Activated CD4-positive, alpha-beta T cell treated with anti-CD3 and anti-CD28 coated beads, Interleukin-2, amount 50 U/mL, for 4 hours (primary cell): ENCODE data around the gene MVB12A.

Experiments
- DNase-seq, 2 experiments: peaks; one replicate each; pipeline ENCODE4 v3.0.0-alpha.2; 2020

MVB12A gene

DNA sequence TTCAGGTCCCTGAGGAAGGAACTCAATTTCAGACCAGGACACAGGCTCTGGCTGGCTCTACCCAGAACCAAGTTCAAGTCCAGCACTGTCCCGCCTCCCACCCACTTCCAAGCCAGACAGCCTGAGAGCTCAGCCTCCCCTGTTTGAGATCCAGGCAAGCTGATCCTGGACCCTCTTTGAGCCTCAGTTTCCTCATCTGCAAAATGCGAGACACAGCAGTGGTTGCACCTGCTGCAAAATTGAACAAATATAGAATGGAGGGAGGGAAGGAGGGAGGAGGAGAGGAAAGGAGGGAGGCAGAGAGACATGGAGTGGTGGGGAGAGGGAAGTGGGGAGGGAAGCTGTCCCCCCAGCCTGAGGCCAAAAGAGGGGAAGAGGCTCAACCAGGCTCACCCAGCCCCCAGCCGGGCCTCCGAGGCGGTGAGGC, 27.9 kb downstream of the MVB12A start:
- no peak for DNase-seq

DNA sequence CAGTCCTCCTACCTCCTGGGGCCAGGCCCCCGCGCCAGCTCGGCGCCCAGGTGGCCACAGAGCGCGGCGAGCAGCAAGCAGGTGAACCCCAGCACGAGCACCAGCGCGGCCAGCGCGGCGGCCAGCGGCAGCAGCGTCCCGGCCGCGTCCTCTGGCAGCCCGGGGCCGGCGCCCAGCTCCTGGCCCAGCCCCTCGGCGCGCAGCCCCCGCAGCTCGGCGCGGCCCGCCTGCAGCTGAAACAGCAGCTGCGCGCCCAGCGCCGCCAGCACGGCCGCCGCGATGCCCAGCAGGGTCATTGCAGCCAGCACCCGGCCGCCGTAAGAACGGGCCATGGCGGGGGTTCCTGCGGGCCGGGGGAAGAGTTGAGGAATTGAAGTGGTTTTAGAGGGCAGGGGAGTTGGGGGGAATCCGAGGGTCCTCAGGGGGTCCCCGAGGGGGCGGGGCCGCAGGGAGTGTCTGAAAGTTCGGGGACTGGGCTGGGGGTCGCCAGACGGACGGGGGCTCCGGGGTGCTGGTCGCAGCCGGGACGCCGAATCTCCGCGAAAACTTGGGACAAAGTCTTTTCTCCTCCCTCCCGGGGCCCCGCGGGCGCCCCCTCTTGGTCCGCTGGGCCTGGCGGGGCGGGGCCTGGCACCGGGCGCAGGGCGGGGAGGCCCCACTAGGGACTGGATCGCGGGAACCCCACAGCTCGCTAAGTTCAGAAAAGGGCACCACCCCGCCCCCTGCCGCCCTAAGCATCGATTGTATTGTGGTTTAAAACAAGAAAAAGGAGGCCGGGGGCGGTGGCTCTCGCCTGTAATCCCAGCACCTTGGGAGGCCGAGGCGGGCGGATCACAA, 28.5 kb downstream of the MVB12A start, which contains the start of gene TMEM221:
Gene TMEM221 (minus strand): TSS at position 538 of the 837 bp plus-strand sequence. CDS start 206 bp downstream, at position 332.
- peak; percentile 57 to 60 for DNase-seq

DNA sequence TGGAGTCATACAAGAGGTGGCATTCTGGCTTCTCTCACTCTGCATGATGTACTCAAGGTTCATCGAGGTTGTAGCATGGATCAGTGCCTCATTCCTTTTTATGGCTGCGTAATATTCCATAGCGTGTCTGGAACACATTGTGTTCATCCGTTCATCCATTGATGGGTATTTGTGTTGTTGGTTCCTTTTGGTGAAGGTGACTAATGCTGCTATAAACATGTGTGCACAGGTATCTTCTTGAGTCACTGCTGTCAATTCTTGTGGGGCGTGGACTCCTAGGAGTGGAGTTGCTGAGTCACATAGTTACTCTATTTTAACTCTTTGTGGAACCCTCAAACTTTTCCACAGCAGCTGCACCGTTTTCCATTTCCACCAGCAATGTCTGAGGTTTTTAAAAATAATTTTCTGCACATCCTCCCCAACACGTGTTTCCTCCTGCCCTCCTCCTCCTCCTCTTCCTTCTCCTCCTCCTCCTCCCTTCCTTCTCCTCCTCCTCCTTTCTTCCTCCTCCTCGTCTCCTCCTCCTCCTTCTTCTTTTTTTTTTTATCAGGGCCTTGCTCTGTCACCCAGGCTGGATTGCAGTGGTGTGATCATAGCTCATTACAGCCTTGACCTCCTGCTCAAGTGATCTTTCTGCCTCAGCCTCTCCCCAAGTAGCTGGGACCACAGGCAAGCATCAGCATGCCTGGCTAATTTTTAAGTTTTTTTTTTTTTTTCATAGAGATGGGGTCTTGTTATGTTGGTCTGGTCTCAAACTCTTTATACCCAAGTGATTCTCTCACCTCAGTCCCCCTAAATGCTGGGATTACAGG, 30.6 kb downstream of the MVB12A start:
- peak; percentile 33 for DNase-seq

DNA sequence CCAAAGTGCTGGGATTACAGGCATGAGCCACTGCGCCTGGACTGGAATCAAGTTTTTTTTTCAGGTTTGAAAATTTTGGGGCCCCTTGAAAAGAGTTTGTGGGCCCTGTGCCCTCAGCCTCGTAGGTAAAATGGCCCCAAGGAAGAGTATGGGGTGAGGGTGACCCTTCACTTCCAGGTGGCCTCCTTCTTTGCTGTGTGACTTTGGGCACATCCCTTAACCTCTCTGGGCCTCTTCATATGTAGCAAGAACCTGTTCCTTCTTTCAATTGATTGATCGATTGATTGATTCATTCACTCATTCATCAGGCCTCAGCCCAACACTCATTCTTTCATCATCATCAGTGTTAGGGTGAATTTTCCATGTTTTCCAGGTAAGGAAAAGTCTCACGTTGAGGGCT, 32.0 kb downstream of the MVB12A start:
- no peak for DNase-seq

DNA sequence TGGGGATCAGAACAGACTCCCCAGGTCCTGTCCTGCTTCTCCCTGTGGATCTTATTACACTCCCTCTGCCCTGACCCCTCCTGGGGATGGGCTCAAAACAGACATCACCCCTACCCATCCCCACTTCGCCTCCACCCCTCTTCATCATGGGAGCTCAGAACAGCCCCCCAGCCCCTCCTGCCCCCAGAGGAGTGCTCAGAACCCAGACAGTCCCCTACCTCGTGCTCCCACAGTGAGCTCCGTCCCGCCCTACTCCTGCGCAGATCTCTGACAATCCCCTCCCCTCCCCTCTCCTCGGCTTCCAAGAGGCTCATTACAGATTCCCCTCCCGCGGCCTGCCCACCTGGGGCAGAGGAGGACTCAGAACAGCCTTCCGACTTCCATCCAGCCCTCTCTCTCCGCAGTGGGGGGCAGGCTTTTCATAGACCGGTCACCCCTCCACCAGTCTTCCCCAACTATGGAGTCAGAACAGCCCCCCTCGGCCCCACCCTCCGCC, 34.8 kb downstream of the MVB12A start:
- DNase-seq = no peak

DNA sequence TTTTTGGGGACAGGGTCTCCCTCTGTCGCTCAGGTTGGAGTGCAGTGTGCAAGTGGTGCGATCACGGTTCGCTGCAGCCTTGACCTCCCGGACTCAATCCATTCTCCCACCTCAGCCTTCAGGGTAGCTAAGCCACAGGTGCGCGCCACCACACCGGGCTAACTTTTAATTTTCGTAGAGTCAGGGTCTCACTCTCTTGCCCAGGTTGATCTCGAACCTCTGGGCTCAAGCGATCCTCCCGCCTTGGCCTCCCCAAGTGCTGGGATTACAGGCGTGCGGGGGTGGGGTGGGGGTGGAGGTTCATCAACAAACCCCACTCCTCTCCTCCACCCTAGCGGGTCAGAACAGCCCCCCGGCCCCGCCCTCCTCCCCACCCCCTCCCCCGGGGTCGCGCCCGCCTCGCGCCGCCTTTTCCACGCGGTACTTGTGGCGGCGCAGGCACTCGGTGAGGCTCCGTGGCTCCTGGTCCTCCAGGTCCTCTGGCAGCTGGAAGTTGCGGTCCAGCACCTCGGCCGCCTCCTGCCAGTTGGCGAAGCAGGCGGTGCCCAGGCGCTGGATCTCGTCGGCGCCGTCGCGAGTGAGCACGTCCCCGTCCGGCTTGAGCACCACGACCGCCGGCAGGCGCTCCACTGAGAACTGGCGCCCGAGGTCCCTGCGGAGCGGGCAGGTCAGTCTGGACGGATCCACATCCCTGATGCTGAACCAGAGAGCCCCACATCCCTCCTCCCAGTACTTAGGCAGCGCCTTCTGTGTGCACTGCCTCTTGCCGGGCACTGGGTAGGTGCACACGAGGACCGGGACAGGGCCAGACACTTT, 35.7 kb downstream of the MVB12A start:
- DNase-seq = no peak

DNA sequence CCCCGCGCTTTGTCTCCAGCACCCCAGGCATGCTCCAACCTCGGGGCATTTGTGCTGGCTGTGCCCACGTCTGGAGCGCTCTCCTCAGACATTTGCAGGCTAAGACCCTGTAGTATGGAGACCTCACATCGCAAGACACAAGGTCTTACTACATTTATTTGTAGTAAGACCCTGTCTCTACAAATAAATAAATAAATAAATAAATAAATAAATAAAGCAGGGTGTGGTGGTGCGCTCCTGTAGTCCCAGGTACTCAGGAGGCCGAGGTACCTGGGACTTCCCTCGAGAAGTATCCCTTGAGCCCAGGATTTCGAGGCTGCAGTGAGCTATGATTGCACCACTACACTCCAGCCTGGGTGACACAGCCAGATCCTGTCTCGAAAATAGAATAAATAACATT, 36.3 kb downstream of the MVB12A start:
- DNase-seq = no peak

DNA sequence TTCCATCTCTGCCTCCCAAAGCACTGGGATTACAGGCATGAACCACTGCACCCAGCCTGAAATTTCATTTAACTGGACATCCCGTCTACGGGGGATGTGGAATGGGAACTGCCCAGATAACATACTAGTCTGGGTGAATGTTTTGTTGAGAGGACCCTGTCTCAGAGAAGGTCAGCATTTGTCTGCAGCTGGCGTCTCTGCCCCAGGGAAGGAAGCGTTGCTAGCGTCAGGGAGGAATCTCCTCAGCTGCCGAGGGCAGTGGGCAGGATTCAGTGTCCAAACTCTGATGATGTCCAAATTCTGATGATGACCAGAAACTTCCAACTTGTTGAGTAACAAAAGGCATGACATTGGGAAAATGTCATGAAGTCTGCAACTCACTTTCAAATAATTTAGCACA, 37.8 kb downstream of the MVB12A start:
- no peak for DNase-seq

DNA sequence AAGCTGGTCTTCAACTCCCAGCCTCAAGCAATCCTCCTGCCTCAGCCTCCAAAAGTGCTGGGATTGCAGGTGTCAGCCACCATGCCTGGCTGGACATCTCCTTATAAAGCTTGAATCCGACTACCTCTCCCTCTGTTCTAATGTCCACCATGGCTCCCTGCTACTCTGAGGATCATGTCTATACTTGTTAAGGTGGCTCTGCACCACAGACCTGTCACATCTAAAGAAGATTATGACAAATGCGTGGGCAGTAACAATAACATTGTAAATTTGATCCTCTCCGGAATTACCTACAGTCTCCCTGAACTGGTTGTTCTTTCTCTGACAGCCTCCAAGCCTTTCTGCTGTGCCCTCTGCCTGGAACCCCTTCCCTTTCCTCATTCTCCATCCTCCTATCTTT, 39.1 kb downstream of the MVB12A start:
- no peak for DNase-seq

DNA sequence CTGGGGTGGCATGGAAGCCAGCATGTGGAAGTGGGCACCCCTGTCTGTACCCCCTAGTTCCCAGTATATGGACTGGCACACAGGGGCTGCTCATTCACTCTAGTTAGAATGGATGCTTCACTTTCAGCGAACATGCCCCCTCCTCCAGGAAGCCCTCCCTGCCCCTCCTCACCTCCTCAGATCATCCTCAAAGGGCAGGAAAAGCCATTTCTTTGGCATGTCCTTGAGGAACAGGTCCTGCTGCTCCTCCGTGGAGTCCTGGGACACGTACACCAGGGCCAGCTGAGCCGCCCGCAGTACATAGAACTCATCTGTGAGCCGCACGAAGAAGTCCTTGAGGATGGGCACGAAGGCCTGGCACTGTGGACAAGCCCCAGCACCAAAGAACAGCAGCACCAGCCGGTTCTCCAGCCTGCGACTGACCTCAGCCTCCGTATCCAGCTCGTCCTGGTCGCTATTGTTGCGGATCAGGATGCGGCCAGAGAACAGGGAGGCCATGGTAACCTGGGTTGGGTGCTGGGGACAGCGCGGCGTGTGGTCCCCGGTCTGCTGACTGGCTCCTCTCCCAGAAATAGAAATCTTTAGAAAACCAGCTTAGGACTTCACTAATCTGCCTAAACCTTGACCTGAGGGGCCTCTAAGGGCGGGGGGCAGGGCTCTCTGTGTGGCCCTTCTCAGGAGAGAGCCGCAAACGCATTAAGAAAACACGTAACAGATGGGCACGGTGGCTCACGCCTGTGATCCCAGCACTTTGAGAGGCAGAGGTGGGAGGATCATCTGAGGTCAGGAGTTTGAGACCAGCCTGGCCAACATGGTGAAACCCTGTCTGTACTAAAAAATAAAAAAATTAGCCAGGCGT, 40.8 kb downstream of the MVB12A start, which contains the start of gene NXNL1:
Gene NXNL1 (minus strand): TSS at position 555 of the 859 bp plus-strand sequence. CDS start 57 bp downstream, at position 498.
- DNase-seq = no peak

DNA sequence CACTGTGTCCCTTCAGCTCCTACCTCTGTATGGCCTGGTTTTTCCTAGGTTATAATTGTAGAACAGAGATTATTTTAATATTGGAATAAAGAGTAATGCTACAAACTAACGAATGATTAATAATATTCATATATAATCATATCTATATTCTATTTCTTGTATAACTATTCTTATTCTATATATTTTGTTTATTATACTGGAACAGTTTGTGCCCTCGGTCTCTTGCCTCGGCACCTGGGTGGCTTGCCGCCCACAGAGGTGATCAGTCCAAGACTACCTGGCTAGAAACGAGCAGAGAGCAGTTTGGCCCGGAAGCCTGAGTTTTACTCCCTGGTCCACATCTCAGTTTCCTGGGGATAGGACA, 46.6 kb downstream of the MVB12A start:
- DNase-seq = no peak

DNA sequence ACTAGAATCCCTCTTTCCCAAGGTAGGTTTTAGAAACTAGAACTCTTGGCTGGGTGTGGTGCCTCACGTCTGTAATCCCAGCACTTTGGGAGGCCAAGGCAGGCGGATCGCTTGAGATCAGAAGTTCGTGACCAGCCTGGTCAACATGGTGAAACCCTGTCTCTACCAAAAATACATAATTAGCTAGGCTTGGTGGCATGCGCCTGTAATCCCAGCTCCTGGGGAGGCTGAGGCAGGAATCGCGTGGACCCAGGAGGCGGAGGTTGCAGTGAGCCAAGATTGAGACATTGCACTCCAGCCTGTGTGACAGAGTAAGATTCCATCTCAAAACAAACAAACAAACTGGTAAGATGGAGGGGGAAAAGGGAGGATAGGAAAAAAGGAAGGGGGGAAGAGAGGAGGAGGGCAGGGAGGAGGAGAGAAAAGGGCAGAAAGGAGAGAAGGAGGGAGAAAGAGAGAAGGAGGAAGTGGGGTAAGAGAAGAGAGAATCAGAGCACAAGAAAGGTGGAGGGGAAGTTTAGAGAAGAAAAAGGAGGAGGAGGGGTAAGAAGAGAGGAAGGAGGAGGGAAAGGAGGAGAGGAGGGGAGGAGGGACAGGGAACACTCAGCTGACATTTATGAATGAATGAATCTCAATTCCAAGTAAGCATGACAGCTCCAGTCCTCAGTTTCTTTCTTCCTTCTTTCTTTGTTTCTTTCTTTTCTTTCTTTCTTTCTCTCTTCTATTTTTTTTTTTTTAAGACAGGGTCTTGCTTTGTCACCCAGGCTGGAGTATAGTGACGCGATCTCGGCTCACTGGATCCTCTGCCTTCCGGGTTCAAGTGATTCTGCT, 47.8 kb downstream of the MVB12A start:
- no peak for DNase-seq

DNA sequence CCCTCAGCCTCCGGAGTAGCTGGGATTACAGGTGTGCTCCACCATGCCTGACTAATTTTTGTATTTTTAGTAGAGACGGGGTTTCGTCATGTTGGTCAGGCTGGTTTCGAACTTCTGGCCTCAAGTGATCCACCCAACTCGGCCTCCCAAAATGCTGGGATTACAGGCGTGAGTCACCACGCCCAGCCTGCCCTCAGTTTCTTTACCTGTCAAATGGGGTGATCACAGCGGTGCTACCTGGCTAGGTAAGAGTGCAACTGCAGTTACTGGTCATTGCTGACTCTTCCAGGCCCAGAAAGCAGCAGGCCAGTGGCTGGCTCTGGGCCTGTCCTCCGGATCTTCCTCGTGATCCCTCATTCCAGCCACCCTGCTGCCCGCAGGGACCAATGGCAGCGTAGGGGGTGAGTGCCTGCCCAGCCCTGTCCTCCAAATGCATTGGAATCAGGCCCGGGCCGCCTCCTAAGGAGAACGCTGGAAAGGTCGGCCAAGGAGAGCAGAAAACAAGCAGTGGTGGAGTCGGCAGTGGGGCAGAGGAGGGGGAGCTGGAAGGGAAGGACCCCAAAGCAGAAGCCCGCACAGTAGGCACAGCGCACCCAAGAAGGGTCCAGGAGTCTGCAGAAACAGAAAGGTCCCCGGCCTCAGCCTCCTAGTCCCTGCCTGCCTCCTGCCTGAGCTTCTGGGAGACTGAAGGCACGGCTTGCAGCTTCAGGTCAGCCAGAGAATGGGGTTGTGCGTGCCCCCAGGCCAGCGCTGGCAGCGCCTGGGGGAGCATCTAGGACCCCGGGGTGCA, 48.6 kb downstream of the MVB12A start:
- no peak for DNase-seq

DNA sequence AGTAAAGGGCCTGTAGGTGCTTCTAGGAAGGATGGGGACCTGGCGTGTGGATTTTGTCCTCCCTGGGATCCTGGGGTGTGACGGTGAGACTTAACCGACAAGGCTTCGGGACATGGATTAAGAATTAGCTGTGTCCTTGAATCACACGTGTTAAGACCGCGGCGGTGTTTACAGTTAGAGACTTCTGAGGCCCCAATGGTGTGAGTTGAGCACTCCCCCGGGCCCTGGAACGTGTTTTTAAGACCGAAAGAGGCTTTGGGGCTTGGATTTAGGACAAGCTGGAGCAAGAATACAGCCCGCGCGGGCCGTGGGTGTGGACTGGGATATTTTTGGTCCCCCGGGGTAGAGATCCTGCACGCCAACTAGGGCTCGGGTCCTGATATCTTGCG, 49.2 kb downstream of the MVB12A start:
- peak in 1 of 2 experiments; percentile 10 for DNase-seq

DNA sequence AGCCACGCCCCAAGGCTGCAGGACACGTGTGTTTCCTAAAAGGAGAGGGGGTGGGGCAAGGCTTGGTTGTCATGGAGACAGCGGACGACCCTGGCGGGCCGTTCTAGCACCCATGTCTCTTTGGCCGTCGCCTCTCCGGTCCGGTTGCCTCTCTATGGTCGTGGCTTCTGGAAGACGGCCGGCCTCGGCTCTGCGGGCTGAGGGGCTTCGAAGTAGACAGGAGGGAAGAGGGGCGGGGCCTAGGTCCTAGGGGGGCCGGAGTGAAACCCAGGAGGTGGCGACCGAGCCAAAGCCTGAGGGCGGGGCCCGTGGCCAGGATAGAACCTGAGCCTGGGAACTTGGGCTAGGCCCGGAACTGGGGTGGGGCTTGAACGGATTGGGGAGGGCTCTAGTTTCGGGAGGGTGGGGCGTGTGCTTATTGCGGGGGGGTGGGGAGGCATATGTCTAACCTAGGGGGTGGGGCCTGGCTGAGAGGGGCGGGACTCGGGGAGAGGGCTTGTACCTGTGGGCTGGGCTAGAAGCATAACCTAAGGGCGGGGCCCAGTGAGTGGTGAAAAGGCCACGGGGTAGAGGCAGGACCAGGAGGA, 49.7 kb downstream of the MVB12A start:
- peak; percentile 97 for DNase-seq

DNA sequence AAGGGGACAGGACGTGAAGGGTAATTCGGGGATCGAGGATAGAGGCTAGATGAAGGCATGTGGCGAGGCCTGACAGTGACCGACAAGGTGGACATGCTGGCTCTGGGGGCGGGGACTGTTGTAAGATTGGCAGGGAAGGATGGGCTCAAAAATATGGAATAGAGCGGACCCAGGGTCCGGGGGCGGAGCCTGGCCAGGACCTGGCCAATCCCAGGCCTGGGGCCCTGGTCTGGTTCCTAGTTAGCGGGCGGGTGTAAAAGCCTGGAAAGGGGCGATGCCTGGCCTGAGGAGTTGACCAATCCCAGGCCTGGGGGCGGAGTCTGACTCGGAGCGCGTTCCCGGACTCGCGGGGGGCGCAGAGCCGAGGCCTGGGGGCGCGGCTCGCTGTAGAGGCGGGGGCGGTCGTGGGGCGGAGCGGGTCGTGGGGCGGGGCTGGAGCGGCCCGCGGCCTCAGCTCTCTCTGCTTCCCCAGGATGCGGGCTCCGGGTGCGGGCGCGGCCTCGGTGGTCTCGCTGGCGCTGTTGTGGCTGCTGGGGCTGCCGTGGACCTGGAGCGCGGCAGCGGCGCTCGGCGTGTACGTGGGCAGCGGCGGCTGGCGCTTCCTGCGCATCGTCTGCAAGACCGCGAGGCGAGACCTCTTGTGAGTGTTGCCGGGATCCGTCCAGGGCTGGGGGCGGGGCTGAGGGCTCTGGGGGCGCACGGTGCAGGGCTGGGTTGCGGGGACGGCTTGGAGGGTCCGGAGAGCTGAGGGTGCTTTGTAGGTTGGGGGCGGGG, 50.4 kb downstream of the MVB12A start, which contains the start of gene SLC27A1:
Gene SLC27A1 (plus strand): TSS at position 457 of the 774 bp plus-strand sequence. CDS start 17 bp downstream, at position 474.
- peak; percentile 82 to 86 for DNase-seq

DNA sequence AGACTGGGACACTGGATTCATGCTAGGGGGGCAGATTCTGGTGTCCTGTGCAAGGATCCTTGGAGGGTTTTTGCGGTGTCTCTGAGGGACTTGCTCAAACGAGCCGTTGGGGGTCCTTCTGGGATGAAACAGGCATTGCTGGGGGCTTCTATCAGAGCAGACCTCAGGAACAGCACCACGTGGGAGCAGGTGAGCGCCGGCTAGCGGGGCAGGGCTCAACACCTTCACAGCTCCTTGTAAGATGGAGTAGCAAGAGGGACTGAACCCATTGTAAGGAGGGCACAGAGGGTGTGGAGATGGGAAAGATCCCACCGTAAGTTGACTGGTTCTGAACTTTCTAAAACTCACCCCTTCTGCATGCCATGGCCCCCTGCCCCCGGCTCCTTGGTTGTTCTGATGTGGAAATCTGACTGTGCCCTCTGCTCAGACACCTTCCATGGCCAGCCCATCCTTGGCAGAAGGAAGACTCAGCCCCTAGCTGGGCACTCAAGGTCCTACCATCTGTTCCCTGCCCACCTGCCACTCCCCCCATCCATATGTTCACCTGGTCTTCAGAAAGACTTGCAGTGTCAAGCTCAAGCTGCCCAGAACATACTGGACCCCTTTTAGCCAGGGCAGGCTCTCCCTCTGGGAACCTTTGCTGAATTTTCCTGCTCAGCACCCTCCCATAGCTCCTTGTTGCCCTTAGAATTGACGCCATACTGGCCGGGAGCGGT, 51.7 kb downstream of the MVB12A start:
- DNase-seq = no peak

DNA sequence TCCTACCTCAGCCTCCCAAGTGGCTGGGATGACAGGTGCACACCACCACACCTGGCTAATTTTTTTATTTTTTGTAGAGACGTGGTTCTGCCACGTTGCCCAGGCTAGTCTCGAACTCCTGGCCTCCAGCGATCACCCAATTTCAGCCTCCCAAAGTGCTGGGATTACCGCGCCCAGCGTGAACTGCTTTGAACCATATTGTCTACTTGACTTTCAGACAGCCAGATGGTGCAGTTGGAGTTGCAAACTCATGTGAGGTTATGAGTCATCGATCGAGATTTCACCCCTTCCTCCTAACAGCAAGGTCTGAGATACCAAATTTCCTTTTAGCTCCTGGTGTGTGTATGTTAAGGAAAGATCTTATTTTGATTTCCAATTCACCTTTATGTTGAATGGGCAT, 53.2 kb downstream of the MVB12A start:
- no peak for DNase-seq
